Stimulated activated CD8-positive, alpha-beta memory T cell treated with anti-CD3 and anti-CD28 coated beads, Interleukin-4, amount 100 ng/mL, for 1 hour (primary cell): ENCODE data around the gene GABRB1.

Source experiments
- DNase-seq, 2 donors: peaks; one replicate each; pipeline ENCODE4 v3.0.0-alpha.2; 2020; ENCODE audit warnings: low read depth in 2 of 2, low spot score in 1 of 2

The GABRB1 gene

DNA sequence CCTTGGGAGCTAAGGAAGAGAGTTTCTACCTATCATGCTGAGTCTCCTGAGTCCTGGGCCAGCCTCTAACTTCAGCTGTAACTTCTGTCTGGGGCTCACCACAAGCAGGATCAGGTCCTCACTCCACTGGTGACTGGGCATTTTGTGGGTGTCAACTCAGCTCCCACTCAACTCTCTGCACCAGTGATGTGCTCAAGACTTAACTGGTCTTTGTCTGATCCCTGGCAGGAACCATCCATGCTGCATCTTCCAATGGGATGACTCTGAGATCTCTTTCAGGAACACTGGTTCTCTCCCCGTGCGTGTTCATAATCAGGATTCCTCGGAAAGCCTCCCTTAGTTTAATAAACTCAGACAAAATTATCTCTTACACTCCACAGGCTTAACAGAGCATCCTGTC lies 349.8 kb downstream of the GABRB1 start:
- no peak for DNase-seq

DNA sequence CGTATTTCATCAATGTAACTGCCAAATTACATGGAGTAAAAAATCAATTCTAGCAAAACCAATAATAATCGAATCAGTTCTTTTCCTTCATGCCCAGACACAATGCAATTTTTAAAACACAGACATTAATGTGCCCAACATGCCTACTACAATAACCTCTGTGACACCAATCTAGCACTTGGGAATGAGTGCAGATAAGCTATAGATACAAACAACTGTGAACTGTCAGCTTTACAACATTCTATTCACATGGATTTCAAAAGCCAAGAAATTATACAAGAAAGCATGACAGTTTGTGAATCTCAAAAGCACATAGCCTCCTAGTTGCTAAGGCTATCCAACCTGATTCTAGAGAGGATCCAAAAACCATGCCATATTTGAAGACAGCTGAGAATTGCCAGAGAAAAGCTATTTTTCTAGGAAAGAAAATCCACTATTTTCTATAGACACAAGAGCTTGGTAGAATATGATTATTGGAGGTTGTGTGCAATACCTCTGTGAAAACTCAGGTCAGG lies 351.5 kb downstream of the GABRB1 start:
- no peak for DNase-seq

DNA sequence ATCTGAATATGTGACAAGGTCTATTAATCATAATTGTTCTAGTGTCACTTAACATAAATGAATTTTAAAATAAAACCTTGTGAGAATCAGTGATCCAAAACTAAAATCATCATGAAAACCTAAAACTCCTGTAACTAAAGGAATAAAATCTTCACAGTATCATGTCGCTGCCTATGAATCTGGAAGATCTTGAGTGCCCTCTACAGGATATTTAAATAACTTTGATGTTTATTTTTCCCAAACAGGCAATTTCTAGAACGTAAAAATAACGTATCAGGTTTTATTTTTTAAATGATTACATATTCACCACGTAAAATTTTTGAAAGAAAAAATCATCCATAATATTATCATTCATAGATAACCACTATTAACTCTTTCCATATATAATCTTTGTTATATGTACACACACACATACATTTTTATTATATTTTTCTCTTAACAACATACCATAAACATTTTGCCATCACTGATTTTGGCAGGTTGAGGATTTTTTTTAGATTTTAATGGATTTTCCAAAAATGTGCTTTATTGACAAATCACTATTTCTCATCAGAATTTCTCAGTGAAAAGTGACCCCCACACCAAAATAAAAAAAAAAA lies 352.6 kb downstream of the GABRB1 start:
- DNase-seq = no peak

DNA sequence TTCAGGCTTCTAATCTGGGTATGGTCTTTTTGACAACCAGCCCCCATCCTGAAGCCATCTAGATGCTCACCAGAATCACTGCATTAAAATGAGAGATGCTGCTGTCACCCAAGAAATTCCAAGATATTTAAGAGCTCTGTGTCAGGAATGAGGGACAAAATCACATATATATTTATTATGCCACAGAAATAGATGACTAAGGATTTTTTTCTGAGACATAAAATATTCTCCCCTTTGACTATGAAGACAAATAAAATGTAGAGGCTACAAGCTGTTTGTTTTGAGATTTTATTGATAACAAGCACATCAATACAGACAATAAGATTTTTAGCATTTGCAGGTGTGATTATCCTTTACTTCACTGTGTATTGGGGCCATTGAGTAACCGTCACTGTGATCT lies 354.8 kb downstream of the GABRB1 start:
- DNase-seq = no peak

DNA sequence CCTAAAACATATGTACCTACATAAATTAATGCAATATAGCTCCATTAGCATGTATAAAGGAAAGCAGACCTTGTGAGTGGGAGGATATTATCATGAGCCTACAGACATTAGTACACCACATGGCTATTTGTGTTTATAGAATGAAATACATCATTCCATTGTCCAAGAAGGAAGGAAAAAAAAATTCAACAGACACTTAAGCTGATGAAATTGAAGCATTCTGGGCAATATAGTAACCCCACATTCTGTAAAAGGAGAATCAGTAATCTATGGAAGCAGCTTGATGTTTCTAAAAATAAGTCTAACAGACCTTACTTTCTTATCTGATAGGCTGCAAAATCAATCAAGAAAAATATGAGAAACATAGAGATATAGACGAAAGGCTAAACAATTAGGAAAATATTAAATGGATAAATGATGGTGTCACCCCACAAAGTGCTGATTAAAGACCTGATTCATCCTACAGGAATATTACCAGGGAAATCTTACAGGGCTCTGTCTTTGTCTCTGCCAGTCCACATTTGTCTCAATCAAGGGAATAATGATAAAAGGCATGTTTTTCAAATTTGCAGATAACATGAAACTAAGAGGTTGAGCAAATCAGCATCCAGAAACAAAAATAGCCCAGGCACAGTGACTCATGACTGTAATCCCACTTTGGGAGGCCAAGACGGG lies 355.3 kb downstream of the GABRB1 start:
- DNase-seq = no peak

DNA sequence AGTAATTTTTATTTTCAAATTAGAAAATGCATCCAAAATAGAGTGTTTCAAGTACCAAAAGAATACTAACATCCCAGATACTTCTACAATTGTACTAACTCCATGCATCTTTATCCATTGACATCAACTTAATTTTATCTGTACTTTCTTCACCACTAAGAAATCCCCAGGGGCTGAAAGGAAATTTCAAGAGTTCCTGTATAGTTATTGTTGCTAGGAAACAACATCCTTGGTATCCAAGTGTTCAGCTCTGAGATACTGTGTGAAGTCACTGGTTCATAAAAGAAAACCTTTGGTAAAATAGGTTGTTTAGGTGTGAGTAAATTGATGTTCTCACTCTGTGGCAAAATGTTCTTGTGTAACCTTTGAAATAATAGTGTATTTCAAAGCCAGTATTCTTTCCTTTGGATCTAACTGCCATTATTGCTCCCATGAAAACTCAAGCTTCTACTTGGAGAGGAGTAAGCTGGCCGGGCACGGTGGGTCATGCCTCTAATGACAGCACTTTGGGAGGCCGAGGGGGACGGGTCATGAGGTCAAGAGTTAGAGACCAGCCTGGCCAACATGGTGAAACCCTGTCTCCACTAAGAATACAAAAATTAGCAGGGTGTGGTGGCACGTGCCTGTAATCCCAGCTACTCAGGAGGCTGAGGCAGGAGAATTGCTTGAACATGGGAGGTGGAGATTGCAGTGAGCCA lies 359.2 kb downstream of the GABRB1 start:
- DNase-seq = no peak

DNA sequence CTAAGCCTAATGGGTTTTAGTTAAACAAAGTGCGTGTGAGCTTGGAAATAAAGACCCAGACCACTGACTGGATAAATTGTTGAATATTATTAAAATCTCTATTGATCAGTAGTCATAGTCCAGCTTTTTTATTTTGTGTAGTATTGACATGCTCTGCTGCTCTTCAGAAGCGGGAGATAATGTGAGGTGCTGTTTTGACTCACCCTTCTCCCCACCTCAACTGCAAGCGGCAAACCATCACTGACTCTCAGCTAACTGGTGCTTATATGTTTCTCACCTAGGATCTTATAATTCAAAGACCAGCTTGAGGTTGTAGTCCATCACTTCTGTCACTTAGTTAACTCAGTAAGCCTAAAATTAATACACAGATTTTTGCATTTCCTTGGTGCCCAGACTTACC lies 359.9 kb downstream of the GABRB1 start:
- no peak for DNase-seq

DNA sequence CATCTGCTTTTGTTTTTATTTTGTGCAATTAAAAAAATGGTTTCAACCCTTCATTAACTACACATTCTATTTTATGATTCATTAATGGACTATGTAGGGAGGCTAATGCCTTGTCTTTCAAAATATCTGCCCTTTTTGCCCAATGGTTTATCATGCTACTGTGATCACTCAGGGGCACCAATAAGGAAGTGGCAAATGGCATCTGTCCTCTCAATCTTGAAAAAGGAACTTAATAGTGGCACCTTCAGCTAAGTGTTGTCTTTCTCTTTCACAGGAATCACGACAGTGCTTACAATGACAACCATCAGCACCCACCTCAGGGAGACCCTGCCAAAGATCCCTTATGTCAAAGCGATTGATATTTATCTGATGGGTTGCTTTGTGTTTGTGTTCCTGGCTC lies 375.0 kb downstream of the GABRB1 start:
- no peak for DNase-seq

DNA sequence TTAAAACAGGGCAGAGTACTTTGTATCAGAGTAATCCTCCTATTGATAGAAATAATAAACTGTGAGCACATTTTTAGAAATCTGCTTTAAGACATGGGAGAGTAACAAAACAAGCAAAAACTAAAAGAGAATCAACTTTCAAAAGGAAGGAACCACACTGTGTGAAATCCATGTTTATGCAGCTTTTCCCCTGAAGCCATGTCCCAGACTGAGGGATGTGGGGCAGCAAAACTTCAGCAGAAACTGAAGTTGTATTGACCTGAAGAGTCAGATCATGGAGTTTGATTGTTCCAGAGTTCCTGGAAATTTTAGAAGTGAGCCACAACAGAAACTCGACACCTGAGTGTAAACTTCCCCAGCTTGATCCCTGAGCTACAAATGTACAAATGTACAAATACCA lies 378.9 kb downstream of the GABRB1 start:
- no peak for DNase-seq

DNA sequence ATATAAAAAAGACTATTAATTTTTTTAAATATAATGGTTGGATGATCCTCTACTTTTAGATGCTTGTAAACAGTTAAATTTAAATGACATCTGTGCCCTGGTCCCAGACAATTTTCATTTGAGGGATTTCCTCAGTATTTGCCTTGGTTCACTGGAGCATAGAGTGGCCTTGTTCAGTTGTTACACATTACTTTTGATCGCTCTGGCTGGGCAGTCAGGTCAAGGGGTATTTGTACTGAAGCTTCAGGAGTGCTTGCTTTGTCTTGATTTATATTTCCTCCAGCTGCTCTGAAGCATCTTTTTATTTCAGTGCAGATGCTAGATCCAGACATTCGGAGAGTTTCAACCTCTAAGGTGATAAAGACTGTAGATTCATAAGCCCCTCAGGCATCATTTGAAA lies 382.2 kb downstream of the GABRB1 start:
- DNase-seq = no peak

DNA sequence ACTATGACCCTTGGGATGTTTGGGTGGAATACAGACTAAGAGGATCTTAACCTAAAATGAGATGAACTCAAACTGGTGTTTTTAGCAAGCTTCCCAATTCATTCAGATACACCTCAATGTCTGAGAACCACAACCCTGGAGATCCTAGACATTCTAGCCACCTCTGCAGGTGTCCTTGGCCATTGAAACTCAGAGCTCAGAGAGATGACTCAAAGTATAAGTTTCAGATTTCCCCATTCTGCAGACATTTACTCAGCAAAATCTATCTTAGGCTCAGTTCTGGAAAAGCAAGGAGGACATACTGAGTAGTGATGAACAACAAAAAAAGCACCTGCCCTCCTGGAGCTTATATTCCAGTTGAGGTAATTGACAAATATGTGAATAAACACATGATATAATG lies 384.4 kb downstream of the GABRB1 start:
- no peak for DNase-seq

DNA sequence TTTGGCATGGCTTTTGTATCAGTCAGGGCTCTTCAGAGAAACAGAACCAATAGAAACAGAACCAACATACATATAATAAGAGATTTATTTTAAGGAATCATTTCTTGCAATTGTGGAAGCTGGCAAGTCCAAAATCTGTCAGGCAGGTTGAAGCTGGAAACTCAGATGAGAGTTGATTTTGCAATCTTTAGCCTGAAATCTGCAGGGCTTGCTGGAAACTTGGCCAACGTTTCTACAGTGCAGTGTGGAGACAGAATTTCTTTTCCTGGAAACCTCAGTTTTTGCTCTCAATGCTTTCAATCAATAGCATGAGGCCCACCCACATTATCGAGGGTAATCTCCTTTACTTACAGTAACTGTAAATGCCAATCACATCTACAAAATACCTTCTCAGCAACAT lies 386.8 kb downstream of the GABRB1 start:
- DNase-seq = no peak

DNA sequence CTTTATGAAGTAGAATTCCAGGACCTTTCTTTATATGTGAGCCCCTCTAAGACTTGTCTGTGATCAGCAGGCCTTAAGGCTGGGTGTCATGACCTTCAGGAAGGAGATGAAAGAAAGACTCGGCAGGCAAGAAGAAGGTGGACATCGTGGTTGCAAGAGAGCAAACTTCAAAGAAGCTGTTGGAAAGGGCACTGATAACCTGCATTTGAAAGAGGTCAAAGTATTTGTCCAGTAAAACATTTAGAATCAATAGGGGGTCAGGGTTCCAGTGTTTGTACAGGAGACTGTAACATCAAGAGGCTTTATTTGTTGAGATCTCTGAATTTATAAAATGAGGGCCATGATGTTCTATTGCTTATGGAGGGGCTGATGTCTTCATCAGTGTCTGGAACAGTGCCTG lies 387.9 kb downstream of the GABRB1 start:
- DNase-seq = no peak

DNA sequence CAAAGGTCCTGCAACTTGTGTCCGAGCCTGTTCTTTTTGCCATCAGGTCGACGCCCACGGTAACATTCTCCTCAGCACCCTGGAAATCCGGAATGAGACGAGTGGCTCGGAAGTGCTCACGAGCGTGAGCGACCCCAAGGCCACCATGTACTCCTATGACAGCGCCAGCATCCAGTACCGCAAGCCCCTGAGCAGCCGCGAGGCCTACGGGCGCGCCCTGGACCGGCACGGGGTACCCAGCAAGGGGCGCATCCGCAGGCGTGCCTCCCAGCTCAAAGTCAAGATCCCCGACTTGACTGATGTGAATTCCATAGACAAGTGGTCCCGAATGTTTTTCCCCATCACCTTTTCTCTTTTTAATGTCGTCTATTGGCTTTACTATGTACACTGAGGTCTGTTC lies 394.3 kb downstream of the GABRB1 start:
- DNase-seq = no peak

DNA sequence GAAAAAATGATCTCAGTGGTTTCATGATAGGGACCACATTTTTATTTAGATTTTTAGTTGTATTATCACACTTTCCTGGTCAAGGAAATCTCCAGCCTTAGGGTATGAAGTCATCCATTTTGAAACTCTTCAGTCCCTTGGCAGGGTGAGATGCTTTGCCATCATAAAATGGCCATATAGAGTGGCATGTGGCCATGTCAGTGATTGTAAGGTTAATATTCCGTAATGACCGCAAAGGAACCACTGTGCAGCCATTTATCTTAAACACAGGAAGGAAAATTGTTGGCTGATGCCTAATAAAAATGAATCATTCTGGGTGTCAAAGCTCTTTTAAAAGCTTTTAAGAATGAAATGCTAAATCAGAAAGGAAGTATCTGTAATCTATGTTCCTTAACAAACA lies 396.6 kb downstream of the GABRB1 start:
- DNase-seq = no peak

DNA sequence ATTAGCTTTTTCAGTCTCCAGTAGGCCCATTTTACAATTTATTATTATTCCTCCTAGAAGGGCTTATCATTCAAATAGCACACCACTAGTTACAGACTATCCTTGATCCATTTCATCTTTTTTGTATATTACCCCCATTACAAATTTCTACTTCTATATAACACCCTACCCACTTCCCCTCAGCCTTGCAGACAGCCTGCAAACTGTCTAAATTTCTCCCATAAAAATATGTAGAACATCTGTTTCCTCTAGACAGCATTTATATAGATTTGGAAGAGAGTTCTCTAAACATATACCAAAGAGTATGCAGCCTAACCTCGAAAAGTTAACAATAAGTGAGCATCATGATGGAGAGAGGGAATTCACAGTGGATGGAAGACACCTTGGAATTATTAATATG lies 401.4 kb downstream of the GABRB1 start:
- DNase-seq = no peak

DNA sequence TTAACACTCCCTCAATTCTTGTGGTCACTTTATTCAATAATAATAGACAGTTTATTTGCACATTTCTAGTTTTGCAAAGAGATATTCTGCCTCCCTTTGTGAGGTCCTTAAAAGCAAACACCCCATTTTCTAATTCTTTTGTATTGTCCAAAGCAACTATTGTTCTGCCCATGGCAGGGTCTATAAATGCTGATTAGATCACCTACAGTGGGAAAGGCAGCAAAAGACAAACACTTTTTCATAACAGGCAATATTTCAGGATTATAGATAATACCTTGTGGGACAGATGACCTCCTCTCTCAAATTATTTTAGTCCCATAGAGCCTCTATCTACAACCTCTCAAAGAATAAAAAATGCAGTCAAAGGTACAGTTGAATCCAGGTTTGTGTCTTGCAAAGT lies 403.6 kb downstream of the GABRB1 start:
- DNase-seq = no peak

DNA sequence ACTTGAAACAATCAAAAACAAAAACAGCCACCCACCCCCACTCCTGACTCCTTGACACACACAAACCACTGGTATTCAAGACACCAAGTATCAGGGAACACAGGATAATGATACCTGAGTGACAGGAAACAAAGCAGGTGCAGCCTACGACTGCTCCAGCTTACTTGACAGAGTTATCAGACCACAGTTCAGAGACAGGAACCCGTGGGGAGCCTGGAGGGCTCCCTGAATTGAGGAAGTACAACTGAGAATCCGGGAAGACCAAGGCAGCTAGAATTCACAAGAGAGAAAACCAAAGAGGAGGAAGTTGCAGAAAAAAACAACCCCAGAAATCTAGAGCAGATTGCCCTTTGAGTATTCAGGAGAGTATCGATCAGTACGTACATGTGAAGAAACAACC lies 411.6 kb downstream of the GABRB1 start:
- no peak for DNase-seq

DNA sequence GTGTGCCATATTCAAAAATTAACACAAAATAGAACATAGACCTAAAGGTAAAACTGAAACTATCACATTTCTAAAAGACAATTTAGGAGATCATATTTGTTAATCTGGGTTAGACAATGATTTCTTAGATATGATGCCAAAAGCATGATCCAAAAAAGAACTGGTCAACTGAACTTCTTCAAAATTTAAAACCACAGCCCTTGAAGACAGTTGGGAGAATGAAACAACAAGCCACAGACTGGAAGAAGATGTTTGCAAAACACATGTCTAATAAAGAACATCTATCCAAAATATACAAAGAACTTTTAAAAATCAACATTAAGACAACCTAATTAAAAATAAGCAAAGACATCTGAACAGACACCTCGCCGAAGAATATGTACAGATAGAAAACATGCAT lies 412.7 kb downstream of the GABRB1 start:
- DNase-seq = no peak

DNA sequence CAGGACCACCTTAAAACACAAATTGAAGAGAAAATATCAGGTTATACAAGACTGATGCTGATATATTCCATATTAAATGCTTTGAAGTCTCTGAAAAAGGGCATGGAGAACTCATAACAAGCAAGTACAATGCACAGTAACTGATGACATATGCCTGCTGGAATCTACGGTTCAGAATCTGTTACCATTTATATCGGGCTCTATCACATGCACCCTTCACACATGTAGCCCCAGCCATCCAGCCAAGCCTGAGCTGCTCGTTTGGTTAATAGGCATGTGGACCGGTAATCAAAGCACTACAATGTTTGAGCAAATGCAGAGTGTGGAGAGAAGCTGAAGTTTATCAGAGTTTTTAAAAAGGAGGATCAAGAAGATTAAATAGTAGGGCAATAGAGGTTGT lies 420.3 kb downstream of the GABRB1 start:
- DNase-seq = no peak

DNA sequence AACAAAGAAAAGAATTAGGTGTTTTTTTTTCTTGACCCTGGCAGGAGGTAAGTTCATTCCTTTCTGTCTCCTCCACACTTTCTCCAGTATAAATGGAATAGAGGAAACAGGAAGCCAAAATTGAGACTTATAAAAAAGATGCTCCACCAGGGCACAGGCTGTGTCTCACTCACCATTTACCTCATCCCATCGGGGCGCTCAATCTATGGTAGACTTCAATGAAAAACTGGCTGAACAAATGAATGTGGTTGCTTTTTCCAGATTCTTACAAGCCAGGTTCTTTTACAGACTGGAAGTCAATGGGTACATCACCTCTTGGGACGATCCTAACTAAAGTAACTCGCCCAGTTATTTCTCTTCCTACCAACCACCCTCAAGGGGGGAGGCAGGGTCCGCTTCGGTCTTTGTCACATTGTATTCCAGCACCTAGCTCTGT lies 431.4 kb downstream of the GABRB1 start:
- DNase-seq = no peak

DNA sequence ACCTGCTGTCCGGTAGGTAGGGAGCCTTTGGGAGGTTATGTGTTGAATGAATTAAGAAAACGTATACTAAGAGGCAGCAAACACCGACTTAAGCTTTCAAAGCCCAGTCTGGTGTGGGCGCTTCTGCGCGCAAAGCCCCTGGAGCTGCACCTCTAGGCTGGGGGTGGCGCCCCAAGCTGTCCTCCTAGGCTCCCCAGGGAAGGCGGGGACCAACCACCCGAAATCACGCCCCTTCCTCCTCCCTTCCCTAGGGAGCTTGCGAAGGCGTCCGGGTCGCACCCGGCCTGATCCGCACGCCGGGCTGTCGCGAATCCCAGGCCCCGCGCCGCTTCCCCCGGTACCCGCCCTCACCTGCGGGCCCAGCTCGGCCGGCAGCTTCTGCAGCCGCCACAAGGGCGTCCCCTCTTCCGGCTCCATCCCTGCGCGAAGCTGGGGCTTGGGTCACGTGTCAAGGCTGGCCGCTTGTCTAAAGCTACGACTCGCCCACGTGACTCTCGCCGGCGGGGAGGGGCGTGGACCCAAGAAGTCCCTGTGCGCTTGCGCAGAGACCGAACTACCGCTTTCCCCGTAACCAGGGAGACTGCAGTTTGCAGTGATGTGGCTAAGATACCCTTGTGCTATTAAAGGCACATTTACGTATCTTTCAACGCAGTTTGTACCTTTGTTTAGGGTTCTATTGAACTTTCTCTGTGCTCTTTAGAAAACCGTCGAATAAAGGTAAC lies 432.0 kb downstream of the GABRB1 start, which contains the start of gene COMMD8:
Gene COMMD8 (minus strand): TSS at position 468 of the 722 bp plus-strand sequence. CDS start 51 bp downstream, at position 417.
- DNase-seq = peak; percentile 94 to 96
